GM18507 (cell line): Measurements from ENCODE around the gene EFNA2.
"Not testable (repeated sequence)": the region's sequence is repeated elsewhere in the genome, so short reads cannot be mapped to it uniquely, and the experiment has no call there.

Source experiments
- DNase-seq: peaks from one replicate; pipeline ENCODE4 v3.0.0; 2011; ENCODE audit warnings: low read depth; ENCODE audit not compliant: insufficient read length; ENCODE audit errors: extremely low spot score
- FAIRE-seq: peaks from 2 replicates; lab custom pipeline; 2011; peaks lifted over from hg19 to GRCh38; lab: Jason Lieb, UNC

EFNA2 gene

GRCh38 chr19:1291761-1292418, 6.2 kb downstream of the EFNA2 start:
- DNase-seq (peak; percentile 29), FAIRE-seq (peak; percentile 89)

- FAIRE-seq, result no peak
- no peak for DNase-seq
These were observed 6.9 kb downstream of the EFNA2 start for GRCh38 chr19:1292419-1293151.

DNA sequence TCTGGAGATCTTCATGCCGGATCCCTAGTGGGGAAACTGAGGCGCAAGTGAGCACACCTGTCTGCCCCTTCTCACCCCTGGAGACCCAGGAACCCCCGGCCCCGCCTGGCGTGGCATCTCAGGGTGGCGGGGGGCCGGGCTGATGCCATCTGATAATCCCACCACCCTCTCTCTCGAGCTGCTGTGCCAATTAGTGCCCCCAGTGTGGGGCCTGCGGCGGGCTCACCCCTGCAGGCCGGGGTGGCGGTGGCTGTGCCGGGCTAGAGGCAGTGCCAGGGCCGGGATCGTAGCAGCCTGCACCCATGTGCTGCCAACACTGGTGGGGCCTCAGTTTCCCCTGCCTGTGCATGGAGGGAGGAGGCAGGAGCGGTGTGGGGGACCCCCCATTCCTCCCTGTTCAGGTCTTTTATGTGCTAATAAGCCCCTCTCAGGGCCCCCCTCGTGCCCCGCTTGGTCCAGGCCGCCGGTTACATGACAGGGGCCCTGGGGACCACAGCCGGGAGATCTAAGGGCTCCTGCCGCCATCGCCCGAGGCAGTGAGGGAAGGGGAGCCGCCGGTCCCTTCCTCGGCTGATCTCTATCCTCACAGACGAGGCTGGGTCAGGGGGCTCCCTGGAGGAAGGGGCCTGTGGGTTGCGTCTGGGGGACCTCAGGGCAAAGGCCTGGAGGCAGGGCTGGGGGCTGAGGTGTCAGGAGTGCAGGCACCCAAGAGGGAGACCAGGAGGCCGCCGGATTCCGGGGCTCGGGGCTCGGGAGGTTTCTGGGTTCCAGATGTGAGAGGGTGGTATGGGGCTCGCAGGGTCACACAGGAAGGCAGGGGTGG, 8.3 kb downstream of the EFNA2 start:
- FAIRE-seq (no peak), DNase-seq (no peak)

GRCh38 chr19:1294688-1295087, 9.0 kb downstream of the EFNA2 start:
- DNase-seq (no peak), FAIRE-seq (no peak)

DNA sequence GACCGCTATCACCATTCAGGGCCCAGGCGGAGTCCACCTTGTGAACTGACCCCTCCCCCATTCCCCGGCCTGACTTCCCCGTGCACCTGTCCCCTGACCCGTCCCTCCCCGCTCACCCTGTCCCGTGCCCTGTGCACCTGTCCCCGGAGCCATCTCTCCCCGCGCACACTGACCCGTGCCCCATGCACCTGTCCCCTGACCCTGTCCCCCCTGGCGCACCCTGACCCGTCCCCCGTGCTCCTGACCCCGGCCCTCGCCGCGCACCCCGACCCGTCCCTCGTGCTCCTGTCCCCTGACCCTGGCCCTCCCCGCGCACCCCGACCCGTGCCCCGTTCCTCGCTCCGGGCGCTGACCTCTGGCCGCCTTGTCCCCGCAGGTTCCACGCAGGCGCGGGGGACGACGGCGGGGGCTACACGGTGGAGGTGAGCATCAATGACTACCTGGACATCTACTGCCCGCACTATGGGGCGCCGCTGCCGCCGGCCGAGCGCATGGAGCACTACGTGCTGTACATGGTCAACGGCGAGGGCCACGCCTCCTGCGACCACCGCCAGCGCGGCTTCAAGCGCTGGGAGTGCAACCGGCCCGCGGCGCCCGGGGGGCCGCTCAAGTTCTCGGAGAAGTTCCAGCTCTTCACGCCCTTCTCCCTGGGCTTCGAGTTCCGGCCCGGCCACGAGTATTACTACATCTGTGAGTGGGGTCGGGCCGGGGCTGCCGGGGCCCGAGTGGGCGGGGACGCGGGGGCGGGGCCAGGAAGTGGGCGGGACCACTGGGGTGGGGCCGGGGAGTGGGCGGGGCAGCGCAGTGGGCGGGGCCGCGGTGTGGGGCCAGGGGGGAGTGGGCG, 9.7 kb downstream of the EFNA2 start:
- FAIRE-seq, result no peak

GRCh38 chr19:1296078-1296477, 10.4 kb downstream of the EFNA2 start:
- DNase-seq, result no peak
- no peak for FAIRE-seq

More for the DNA sequence above, 9.7 kb downstream of the EFNA2 start:
- peak; percentile 50 for DNase-seq

GRCh38 chr19:1296575-1297271, 11.1 kb downstream of the EFNA2 start:
- FAIRE-seq (no peak), DNase-seq (no peak)

- DNase-seq, result no peak
- FAIRE-seq, result no peak
These were observed 12.6 kb downstream of the EFNA2 start for GRCh38 chr19:1298235-1298634.

- DNase-seq, result no peak
These were observed 14.1 kb downstream of the EFNA2 start for GRCh38 chr19:1299801-1300200.

DNA sequence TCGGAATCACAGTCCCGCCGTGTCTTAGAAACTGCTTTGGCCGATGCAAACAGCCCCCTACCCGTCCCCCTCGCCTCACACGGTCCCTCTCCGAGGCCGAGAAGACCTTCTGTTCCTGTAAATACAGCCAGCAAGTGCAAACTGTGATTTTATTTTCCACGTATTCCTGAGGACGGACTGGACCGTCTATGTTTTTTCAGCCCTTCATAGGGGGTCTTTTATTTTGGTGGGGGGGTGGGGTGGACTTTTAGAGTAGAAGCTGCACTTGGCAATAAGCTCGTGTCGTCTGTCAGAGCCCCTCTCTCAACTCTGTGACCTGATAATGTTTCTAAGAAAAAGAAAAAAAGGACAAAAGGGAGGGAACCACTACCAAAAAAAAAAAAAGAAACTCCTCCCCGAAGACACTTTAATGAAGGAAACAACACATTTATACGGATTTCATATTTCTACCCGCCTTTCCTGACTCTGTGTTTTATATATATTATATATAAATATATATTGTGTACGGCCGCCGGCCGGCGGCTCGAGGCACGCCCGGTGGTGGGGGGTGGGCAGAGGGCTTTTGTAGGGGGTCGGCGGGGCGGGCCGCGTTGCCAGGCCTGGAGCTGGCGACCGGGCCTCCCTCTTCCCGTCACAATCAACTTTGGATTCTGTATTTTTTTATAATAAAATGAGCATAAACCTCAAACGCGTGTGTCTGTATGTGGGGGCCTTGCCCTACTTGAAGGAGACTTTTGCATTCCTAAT, 15.2 kb downstream of the EFNA2 start:
- DNase-seq (no peak), FAIRE-seq (no peak)

More at GRCh38 chr19:1299801-1300200, 14.1 kb downstream of the EFNA2 start:
- no peak for FAIRE-seq

- FAIRE-seq (no peak), DNase-seq (no peak)
These were observed 17.0 kb downstream of the EFNA2 start for GRCh38 chr19:1302533-1303239.

DNA sequence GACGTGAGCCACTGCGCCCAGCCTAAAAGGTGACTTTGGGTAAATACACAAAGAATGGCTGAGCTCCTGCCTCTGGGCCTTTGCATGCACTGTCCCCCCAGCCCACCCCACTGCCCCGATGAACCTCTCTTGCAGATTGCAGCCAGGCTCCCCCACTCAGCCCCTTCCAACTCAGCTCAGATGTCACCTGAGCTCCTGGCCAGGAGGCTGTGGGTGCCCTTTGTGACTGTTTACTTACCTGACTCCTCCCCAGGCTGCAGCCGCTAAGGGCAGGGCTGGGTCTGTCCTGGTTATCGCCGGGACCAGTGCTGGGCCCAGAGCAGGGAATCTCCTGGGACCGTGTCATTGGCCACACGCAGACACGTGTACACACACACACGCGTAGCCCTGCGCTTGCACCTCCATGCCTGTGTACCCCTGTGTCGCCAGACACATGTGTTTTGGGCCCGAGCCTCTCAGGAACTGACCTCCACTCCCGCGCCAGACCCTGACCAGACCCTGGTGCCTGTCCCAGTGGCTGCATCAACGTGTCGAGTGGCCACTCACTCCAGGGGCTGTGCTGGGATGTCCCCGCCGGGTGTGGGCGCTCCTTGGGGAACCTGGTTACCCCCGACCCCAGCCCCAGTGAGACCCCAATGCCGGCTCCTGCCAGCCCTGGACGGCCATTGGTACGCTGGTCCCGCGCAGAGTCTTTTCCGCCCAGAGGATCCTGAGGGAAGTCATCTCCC, 18.7 kb downstream of the EFNA2 start:
- DNase-seq, result no peak
- no peak for FAIRE-seq

GRCh38 chr19:1305354-1305753, 19.7 kb downstream of the EFNA2 start:
- FAIRE-seq, DNase-seq: not testable (repeated sequence)

- FAIRE-seq, result no peak
These were observed 21.6 kb downstream of the EFNA2 start for GRCh38 chr19:1307320-1307719.

GRCh38 chr19:1307755-1308303, 22.2 kb downstream of the EFNA2 start:
- DNase-seq, result no peak
- FAIRE-seq, result no peak

More at GRCh38 chr19:1307320-1307719, 21.6 kb downstream of the EFNA2 start:
- DNase-seq, result no peak

- DNase-seq (no peak), FAIRE-seq (no peak)
These were observed 23.0 kb downstream of the EFNA2 start for GRCh38 chr19:1308718-1309117.
